OCI-LY1 (cell line): Measurements from ENCODE around the gene ZNF540.
"Not testable (repeated sequence)": the region's sequence is repeated elsewhere in the genome, so short reads cannot be mapped to it uniquely, and the experiment has no call there.

ENCODE experiments used
- H2AFZ ChIP-seq: fragments of 200-600 bp; sonication (generic), shearing (Covaris generic); 2 replicates; pipeline ENCODE4 v1.6.0; 2014; ENCODE audit warnings: antibody characterized with exemption, mild to moderate bottlenecking, low read length
- H3F3A ChIP-seq: fragments of 200-600 bp; sonication (generic), shearing (Covaris generic); 2 replicates; pipeline ENCODE4 v1.6.0; 2014; ENCODE audit warnings: mild to moderate bottlenecking, antibody characterized with exemption, low read length, moderate library complexity; ENCODE audit not compliant: insufficient read depth
- H3K27ac ChIP-seq: fragments of 200-600 bp; sonication (generic); 2 replicates; pipeline ENCODE4 v1.5.1; 2014; ENCODE audit warnings: low read length, mixed run types, mild to moderate bottlenecking, low read depth; ENCODE audit not compliant: poor library complexity, severe bottlenecking
- H3K27me3 ChIP-seq: fragments of 200-600 bp; sonication (generic); 2 replicates; pipeline ENCODE4 v1.6.0; 2014; ENCODE audit warnings: antibody characterized with exemption, mild to moderate bottlenecking, low read length, moderate library complexity; ENCODE audit not compliant: insufficient read depth
- H3K36me3 ChIP-seq: fragments of 200-600 bp; sonication (generic); 2 replicates; pipeline ENCODE4 v1.6.1; 2014; ENCODE audit warnings: mild to moderate bottlenecking, antibody characterized with exemption, low read length, moderate library complexity, mixed read lengths; ENCODE audit not compliant: insufficient read depth
- H3K4me1 ChIP-seq: fragments of 200-600 bp; sonication (generic); 2 replicates; pipeline ENCODE4 v1.5.1; 2014; ENCODE audit warnings: mild to moderate bottlenecking, low read length, moderate library complexity; ENCODE audit not compliant: insufficient read depth, severe bottlenecking
- H3K4me2 ChIP-seq: fragments of 200-600 bp; sonication (generic), shearing (Covaris generic); 2 replicates; pipeline ENCODE4 v1.6.1; 2014; ENCODE audit warnings: low read length
- H3K4me3 ChIP-seq: fragments of 200-600 bp; sonication (generic); 2 replicates; pipeline ENCODE4 v1.5.1; 2014; ENCODE audit warnings: low read length, low read depth, mild to moderate bottlenecking, mixed read lengths; ENCODE audit not compliant: poor library complexity, severe bottlenecking
- H3K79me2 ChIP-seq: fragments of 200-600 bp; shearing (Covaris generic); 2 replicates; pipeline ENCODE4 v1.6.1; 2016; ENCODE audit warnings: mixed run types, low read length, mixed read lengths; ENCODE audit not compliant: insufficient read depth
- H3K9ac ChIP-seq: fragments of 200-600 bp; sonication (generic), shearing (Covaris generic); 2 replicates; pipeline ENCODE4 v1.6.1; 2014; ENCODE audit warnings: mild to moderate bottlenecking, low read length, mixed read lengths
- H3K9me2 ChIP-seq: fragments of 200-600 bp; sonication (generic), shearing (Covaris generic); 2 replicates; pipeline ENCODE4 v1.6.1; 2014; ENCODE audit warnings: low read depth, mild to moderate bottlenecking, low read length, mixed read lengths
- H3K9me3 ChIP-seq: fragments of 200-600 bp; shearing (Covaris generic); 2 replicates; pipeline ENCODE4 v1.6.1; 2014; ENCODE audit warnings: low read length, mixed read lengths
- H4K20me1 ChIP-seq: fragments of 200-600 bp; sonication (generic), shearing (Covaris generic); 2 replicates; pipeline ENCODE4 v1.6.0; 2016; ENCODE audit warnings: mild to moderate bottlenecking, low read length; ENCODE audit not compliant: insufficient read depth
- EZH2 ChIP-seq: fragments of 200-600 bp; sonication (generic), shearing (Covaris generic); IDR thresholded peaks from 2 replicates; pipeline ENCODE4 v1.8.0; 2017; ENCODE audit warnings: borderline replicate concordance, mixed run types, mild to moderate bottlenecking, antibody characterized with exemption, low read length, moderate library complexity, mixed read lengths
- TF ChIP-seq, protein P1 (sequence below): fragments of 200-600 bp; sonication (generic), shearing (Covaris generic); IDR thresholded peaks from 2 replicates; pipeline ENCODE4 v1.5.1; 2017; ENCODE audit warnings: mild to moderate bottlenecking, antibody characterized with exemption, low read length, moderate library complexity, mixed read lengths

Gene ZNF540

DNA sequence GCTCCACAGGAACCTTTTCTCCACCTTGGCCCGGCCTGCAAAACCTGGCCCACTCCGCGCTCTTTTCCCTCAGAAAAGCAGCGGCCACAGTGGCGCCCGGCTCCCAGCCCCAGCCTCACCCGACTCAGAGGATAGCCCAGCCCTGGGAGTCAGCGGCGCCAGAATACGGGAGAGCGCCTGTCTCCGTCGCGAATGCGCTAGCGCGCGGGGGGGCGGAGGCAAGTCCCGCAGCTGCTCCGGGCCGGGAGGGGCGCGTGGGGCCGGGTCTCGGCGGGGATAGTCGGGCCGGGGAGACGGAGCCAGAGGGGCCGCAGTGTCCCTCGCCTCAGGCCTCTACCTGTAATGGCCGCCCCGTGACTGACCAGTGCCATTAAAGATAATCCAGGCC is 60.6 kb downstream of the ZNF540 start, which contains the start of gene ZFP30:
ZFP30 (minus strand) TSS at position 165 of the 388 bp plus-strand sequence. CDS start 7,643 bp downstream, outside the sequence.
- TF ChIP-seq EZH2: no peak
- TF ChIP-seq, protein P1, sequence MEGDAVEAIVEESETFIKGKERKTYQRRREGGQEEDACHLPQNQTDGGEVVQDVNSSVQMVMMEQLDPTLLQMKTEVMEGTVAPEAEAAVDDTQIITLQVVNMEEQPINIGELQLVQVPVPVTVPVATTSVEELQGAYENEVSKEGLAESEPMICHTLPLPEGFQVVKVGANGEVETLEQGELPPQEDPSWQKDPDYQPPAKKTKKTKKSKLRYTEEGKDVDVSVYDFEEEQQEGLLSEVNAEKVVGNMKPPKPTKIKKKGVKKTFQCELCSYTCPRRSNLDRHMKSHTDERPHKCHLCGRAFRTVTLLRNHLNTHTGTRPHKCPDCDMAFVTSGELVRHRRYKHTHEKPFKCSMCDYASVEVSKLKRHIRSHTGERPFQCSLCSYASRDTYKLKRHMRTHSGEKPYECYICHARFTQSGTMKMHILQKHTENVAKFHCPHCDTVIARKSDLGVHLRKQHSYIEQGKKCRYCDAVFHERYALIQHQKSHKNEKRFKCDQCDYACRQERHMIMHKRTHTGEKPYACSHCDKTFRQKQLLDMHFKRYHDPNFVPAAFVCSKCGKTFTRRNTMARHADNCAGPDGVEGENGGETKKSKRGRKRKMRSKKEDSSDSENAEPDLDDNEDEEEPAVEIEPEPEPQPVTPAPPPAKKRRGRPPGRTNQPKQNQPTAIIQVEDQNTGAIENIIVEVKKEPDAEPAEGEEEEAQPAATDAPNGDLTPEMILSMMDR: no peak
- no peak within 1 kb of the TSS for H2AFZ ChIP-seq
- H4K20me1 ChIP-seq: no peaks in the 10 kb centered on the region
- H3K27ac ChIP-seq: peak within 1 kb of the TSS; percentile 36
- peaks cover 9% of the 10 kb centered on the region; the same call in 1 of the 2 replicates for H3K79me2 ChIP-seq
- peak within 1 kb of the TSS; percentile 76 for H3K4me2 ChIP-seq
- no peaks in the 10 kb centered on the region for H3K27me3 ChIP-seq
- H3K9me3 ChIP-seq: no peaks in the 10 kb centered on the region; the same call in 1 of the 2 replicates
- no peaks in the 10 kb centered on the region for H3F3A ChIP-seq
- H3K4me3 ChIP-seq: peak within 1 kb of the TSS; percentile 79
- no peaks in the 10 kb centered on the region; the same call in 1 of the 2 replicates for H3K36me3 ChIP-seq
- H3K9me2 ChIP-seq: no peaks in the 10 kb centered on the region
- peaks cover 12% of the 10 kb centered on the region for H3K4me1 ChIP-seq
- H3K9ac ChIP-seq: peak within 1 kb of the TSS; percentile 64

DNA sequence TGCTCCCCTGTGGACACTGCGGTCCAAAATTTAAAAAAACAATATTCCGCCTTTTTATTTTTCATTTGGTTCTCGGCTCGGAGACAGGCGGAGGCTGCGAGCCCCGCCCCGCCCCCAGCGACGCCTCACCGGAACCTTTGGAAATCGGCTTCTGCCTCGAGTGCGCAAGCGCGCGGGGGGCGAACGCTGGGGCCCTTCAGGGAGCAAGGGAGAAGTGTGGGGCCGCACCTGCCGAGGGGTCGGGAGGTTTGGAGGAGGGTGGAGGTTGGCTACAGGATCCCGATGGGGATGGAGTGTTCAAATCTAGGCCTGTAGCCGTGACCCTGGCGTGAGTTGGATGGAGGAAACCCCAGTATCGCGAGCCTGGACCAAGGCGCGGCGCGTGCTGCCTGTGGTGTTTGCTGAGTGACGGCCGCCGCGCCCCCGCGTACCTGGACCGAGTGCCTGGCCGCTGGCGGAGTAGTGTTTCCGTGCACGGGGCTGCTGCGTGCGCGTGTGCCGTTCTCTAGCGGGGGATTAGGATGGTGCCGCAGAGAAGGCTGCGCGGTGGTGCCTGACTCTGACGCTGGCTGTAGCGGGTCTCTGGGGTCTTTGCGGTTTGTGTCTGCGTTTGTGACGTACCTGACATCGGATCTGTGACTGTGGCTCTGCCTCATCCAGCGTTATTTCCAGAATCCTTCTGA is 61.2 kb downstream of the ZNF540 start:
- H2AFZ ChIP-seq: no peak overlapping the region
- H3K9me3 ChIP-seq: no peaks in the 10 kb centered on the region; the same call in 1 of the 2 replicates
- peak overlapping the region; percentile 79 for H3K4me3 ChIP-seq

DNA sequence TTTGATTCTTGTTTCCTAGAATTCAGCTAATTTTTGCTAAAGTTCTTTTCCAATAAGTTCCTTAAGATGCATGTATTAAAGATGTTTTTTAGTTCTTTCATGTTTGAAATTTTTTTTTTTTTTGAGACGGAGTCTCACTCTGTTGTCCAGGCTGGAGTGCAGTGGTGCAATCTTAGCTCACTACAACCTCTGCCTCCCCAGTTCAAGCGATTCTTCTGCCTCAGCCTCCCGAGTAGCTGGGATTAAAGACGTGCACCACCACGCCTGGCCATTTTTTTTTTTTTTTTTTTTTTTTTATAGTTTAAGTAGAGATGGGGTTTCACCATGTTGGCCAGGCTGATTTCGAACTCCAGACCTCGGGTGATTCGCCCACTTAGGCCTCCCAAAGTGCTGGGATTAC is 62.5 kb downstream of the ZNF540 start:
- peaks cover 12% of the 10 kb centered on the region for H3K4me1 ChIP-seq
- H3K4me2 ChIP-seq, H3K79me2 ChIP-seq, H4K20me1 ChIP-seq, H3K36me3 ChIP-seq, H3K9ac ChIP-seq, H3K9me2 ChIP-seq, H3K9me3 ChIP-seq, H3K27me3 ChIP-seq, H3K4me3 ChIP-seq, H3F3A ChIP-seq, H2AFZ ChIP-seq, H3K27ac ChIP-seq: not testable (repeated sequence)

More for the DNA sequence above, 61.2 kb downstream of the ZNF540 start:
- no peaks in the 10 kb centered on the region for H4K20me1 ChIP-seq
- H3F3A ChIP-seq: no peaks in the 10 kb centered on the region
- H3K79me2 ChIP-seq: peaks cover 9% of the 10 kb centered on the region; the same call in 1 of the 2 replicates
- TF ChIP-seq, protein P1: no peak
- no peak for TF ChIP-seq EZH2
- peak overlapping the region; percentile 64 for H3K9ac ChIP-seq
- H3K27ac ChIP-seq: peak overlapping the region; percentile 36
- no peaks in the 10 kb centered on the region for H3K27me3 ChIP-seq
- no peaks in the 10 kb centered on the region; the same call in 1 of the 2 replicates for H3K36me3 ChIP-seq
- H3K9me2 ChIP-seq: no peaks in the 10 kb centered on the region
- peaks cover 12% of the 10 kb centered on the region for H3K4me1 ChIP-seq
- H3K4me2 ChIP-seq: peak overlapping the region; percentile 76
